VCaP (cell line): Measurements from ENCODE around the gene ECHDC1.

Source experiments
- H3K27ac ChIP-seq: fragments of 450-650 bp; 2 replicates; pipeline ENCODE4 v1.5.1; 2017
- CTCF ChIP-seq: fragments of 450-650 bp; conservative IDR thresholded peaks from 2 replicates; pipeline ENCODE4 v1.5.1; 2017; ENCODE audit warnings: mild to moderate bottlenecking, moderate library complexity

Gene ECHDC1

GRCh38 chr6:127276331-127276730 lies 67.1 kb downstream of the ECHDC1 start:
- H3K27ac ChIP-seq = no peak overlapping the region
- no peak for TF ChIP-seq CTCF

GRCh38 chr6:127273499-127273898 lies 69.9 kb downstream of the ECHDC1 start:
- no peak for TF ChIP-seq CTCF
- H3K27ac ChIP-seq = no peak overlapping the region

- H3K27ac ChIP-seq = no peak overlapping the region
- TF ChIP-seq CTCF = no peak
Measured at GRCh38 chr6:127272576-127272975, 70.8 kb downstream of the ECHDC1 start.

- no peak for TF ChIP-seq CTCF
Measured at GRCh38 chr6:127267646-127268625, 75.5 kb downstream of the ECHDC1 start.

GRCh38 chr6:127266892-127267645 lies 76.3 kb downstream of the ECHDC1 start:
- peak overlapping the region; percentile 96 for H3K27ac ChIP-seq
- TF ChIP-seq CTCF = no peak

More at GRCh38 chr6:127267646-127268625, 75.5 kb downstream of the ECHDC1 start:
- H3K27ac ChIP-seq = peak overlapping the region; percentile 96

- peak; percentile 82 for TF ChIP-seq CTCF
- H3K27ac ChIP-seq = peak within 1 kb of the TSS; percentile 96
Measured at GRCh38 chr6:127266178-127266891, 77.1 kb downstream of the ECHDC1 start, which contains the start of gene RNF146. Gene RNF146, plus strand, starts transcription at chr6:127266864. Its CDS starts 13,475 bp downstream, at chr6:127280339.
